Psoas muscle (tissue), 8 donors: ENCODE measurements around the gene GLRA1. TPM values are rescaled to one million over a fixed set of nuclear protein-coding genes. Genes with fewer than 3 reads are reported as not detected.

ENCODE experiments used
- ATAC-seq, 4 donors: fragments of 200-7000 bp; cut with Tn5 transposase; one replicate each; pipeline ENCODE4 v1.9.1; 2020; ENCODE audit warnings: moderate library complexity in 3 of 4, mild to moderate bottlenecking in 2 of 4
- DNase-seq, 2 donors: peaks; one replicate each; pipeline ENCODE4 v3.0.0-alpha.2; 2020
- H3K27ac ChIP-seq: fragments of 200-600 bp; one replicate; pipeline ENCODE4 v1.8.0; 2022
- H3K27me3 ChIP-seq, 3 donors: fragments of 200-600 bp in 1 of 3; one replicate each; pipeline versions ENCODE4 v1.6.1 to v1.8.0; 2013 to 2022; ENCODE audit warnings: low read length in 2 of 3, mild to moderate bottlenecking in 2 of 3, moderate library complexity in 1 of 3; ENCODE audit not compliant: insufficient read depth in 3 of 3
- H3K36me3 ChIP-seq, 2 donors: fragments of 200-600 bp in 1 of 2; one replicate each; pipeline versions ENCODE4 v1.6.1 to v1.8.0; 2013 to 2022; ENCODE audit warnings: low read depth in 1 of 2, mild to moderate bottlenecking in 1 of 2, moderate library complexity in 1 of 2; ENCODE audit not compliant: insufficient read depth in 1 of 2
- H3K4me1 ChIP-seq: fragments of 200-600 bp; one replicate; pipeline ENCODE4 v1.8.0; 2022
- H3K4me3 ChIP-seq: fragments of 200-600 bp; one replicate; pipeline ENCODE4 v1.8.0; 2022; ENCODE audit warnings: mild to moderate bottlenecking
- H3K9me3 ChIP-seq: fragments of 200-600 bp; one replicate; pipeline ENCODE4 v1.8.0; 2022
- CTCF ChIP-seq: fragments of 200-600 bp; IDR thresholded peaks from one replicate; pipeline ENCODE4 v1.8.0; 2022; ENCODE audit warnings: antibody characterized with exemption
- WGBS, 3 donors: extraction: QIAGEN DNeasy Blood & Tissue Kit; methylation state at CpG; one replicate each; pipeline versions ENCODE4 v1.1.6 to v1.1.7; 2013; 5-methylcytosine and 5-hydroxymethylcytosine counted together
- intact Hi-C, 2 donors: fragments of 100-400 bp; cut with DNase I; formaldehyde crosslinking; loops; one replicate each; pipeline versions ENCODE4 v1.11.0 to v1.14.2; 2022
- polyA plus RNA-seq, 3 donors: library from polyadenylated mRNA; stranded (reverse); fragments of 200-250 nt; gene quantifications; one replicate each; pipeline ENCODE4 v1.2.3, GENCODE V29; 2013
- total RNA-seq, 4 donors: library from RNA; stranded (reverse); fragmentation: NEBNext Ultra II Directional in 2 of 4; extraction: Animal tissue kit (Norgen Biotek cat#: 25700) in 2 of 4; gene quantifications; one replicate each; pipeline versions ENCODE4 v1.2.1 to v1.2.4, GENCODE V29; 2021 to 2023
- donor health status: healthy with polysubstance abuse.
- donor health status: DM: no; HTN: no; CAD: no; lungs with moderate emphysema.
- donor health status: Bipolar disorder and iron deficiency.
- donor health status: healthy.
- donor health status: DM: yes; HTN: yes; CAD: no.
- donor health status: DM: no; HTN: no; CAD: no.
- donor health status: DM: no; HTN: no; CAD: no.
- donor health status: DM: yes; HTN: yes; CAD: no.

Gene GLRA1
- total and polyA plus RNA-seq, 7 donors = not detected

- H3K27me3 ChIP-seq = no peaks in the 10 kb centered on the region
- DNase-seq (no peak), ATAC-seq (no peak)
- intact Hi-C loops = no loop called here
- WGBS, 3 donors = 51 to 73% (median 57%) methylated on average over 2 of the region's 2 CpGs
- no peak overlapping the region for H3K4me3 ChIP-seq
- H3K4me1 ChIP-seq = no peaks in the 10 kb centered on the region
- H3K27ac ChIP-seq = no peak overlapping the region
- no peaks in the 10 kb centered on the region for H3K9me3 ChIP-seq
- no peaks in the 10 kb centered on the region for H3K36me3 ChIP-seq
- no peak for TF ChIP-seq CTCF
These were observed 36.9 kb upstream of the GLRA1 start for GRCh38 chr5:151961557-151961956.

GRCh38 chr5:151958111-151958510 lies 33.5 kb upstream of the GLRA1 start:
- Histone ChIP-seq H3K4me1 (no peaks in the 10 kb centered on the region), H3K9me3 (no peaks in the 10 kb centered on the region), H3K27ac (no peak overlapping the region), H3K4me3 (no peak overlapping the region), H3K27me3 (no peaks in the 10 kb centered on the region), H3K36me3 (no peaks in the 10 kb centered on the region)
- DNase-seq (no peak), ATAC-seq (no peak)
- intact Hi-C loops = no loop called here
- TF ChIP-seq CTCF = no peak
- 24 to 28% (median 26%) methylated on average over 3 of the region's 3 CpGs for WGBS, 3 donors

- Histone ChIP-seq H3K4me1 (no peaks in the 10 kb centered on the region), H3K27me3 (no peaks in the 10 kb centered on the region), H3K36me3 (no peaks in the 10 kb centered on the region), H3K9me3 (no peaks in the 10 kb centered on the region), H3K27ac (no peak overlapping the region), H3K4me3 (no peak overlapping the region)
- ATAC-seq = no peak
- no peak for TF ChIP-seq CTCF
- no peak for DNase-seq
- WGBS, 3 donors = 68 to 82% (median 78%) methylated on average over 3 of the region's 3 CpGs
- intact Hi-C loops = no loop called here
These were observed 32.1 kb upstream of the GLRA1 start for GRCh38 chr5:151956725-151957124.

- H3K36me3 ChIP-seq = no peaks in the 10 kb centered on the region
- H3K27me3 ChIP-seq = no peaks in the 10 kb centered on the region
- no peaks in the 10 kb centered on the region for H3K4me1 ChIP-seq
- H3K4me3 ChIP-seq = no peak overlapping the region
- 81 to 91% (median 82%) methylated on average over 4 of the region's 4 CpGs for WGBS, 3 donors
- intact Hi-C loops = no loop called here
- no peak for ATAC-seq
- no peak for DNase-seq
- no peaks in the 10 kb centered on the region for H3K9me3 ChIP-seq
- no peak for TF ChIP-seq CTCF
- H3K27ac ChIP-seq = no peak overlapping the region
These were observed 29.6 kb upstream of the GLRA1 start for GRCh38 chr5:151954255-151954654.

GRCh38 chr5:151953833-151954232 lies 29.2 kb upstream of the GLRA1 start:
- no peak for DNase-seq
- intact Hi-C loops = no loop called here
- Histone ChIP-seq H3K4me1 (no peaks in the 10 kb centered on the region), H3K36me3 (no peaks in the 10 kb centered on the region), H3K4me3 (no peak overlapping the region), H3K27ac (no peak overlapping the region), H3K27me3 (no peaks in the 10 kb centered on the region), H3K9me3 (no peaks in the 10 kb centered on the region)
- ATAC-seq = no peak
- TF ChIP-seq CTCF = no peak
- WGBS, 3 donors = 62 to 68% (median 64%) methylated on average over 1 of the region's 1 CpG
